ENCODE measurements around the gene FERMT1. TPM values are rescaled to one million over a fixed set of nuclear protein-coding genes. Genes with fewer than 3 reads are reported as not detected.

The FERMT1 gene
- total and polyA plus RNA-seq, 2 of the 4 experiments (the other 2 are of a cell fraction) = 1.8 to 2.3 TPM

DNA sequence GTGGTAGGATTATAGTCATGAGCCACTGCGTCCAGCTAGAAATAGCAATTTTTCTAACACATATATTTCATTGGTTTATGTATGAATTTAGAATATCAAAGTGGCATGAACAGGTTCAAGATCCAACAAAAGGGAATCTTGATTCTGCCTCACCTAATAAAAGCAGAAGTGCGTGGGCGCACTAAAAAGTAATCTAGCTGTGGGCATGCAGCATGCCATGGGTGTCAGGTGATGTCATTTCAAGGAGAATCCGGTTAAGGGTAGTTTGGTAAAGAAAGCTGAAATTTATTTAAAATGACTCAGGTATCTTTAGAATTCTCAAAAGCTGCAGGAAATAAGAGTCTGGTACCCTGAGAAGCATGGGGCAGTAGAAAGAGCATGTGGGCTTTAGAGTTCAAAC, 86.6 kb downstream of the FERMT1 start:
- peaks cover 39% of the 10 kb centered on the region for H3K36me3 ChIP-seq (ENCODE audit: control insufficient read depth, insufficient read depth, low read length)
- no peak overlapping the region for H2BK15ac ChIP-seq (ENCODE audit: low read depth, low read length)
- no peak overlapping the region for H4K5ac ChIP-seq (ENCODE audit: low read depth, low read length)
- ChIA-PET CTCF (no interaction called here), POLR2A (ENCODE audit: unreplicated experiment) (no interaction called here)
- H2AK9ac ChIP-seq (replicated peaks; ENCODE audit: low read depth, low read length, poor library complexity) = no peak overlapping the region
- no peak overlapping the region for H2BK20ac ChIP-seq (ENCODE audit: low read depth, low read length)
- H3K27me3 ChIP-seq (ENCODE audit: control insufficient read depth, insufficient read depth, low read length) = no peaks in the 10 kb centered on the region
- H3K4me2 ChIP-seq (ENCODE audit: low read depth, low read length) = no peak overlapping the region
- no peak overlapping the region for H2AK5ac ChIP-seq (ENCODE audit: low read depth, low read length)
- no peak overlapping the region for H2BK120ac ChIP-seq (ENCODE audit: low read depth, low read length)
- peaks cover 6% of the 10 kb centered on the region for H3K4me1 ChIP-seq (ENCODE audit: control insufficient read depth, insufficient read depth, low read length)
- H3K9me3 ChIP-seq (ENCODE audit: control insufficient read depth, insufficient read depth, low read length) = no peaks in the 10 kb centered on the region
- H4K8ac ChIP-seq (ENCODE audit: low read depth in 2 of 2, low read length in 2 of 2) = no peak overlapping the region
- H2BK5ac ChIP-seq (ENCODE audit: low read depth, low read length, poor library complexity, severe bottlenecking) = no peak overlapping the region
- peaks cover 13% of the 10 kb centered on the region for H3K9me1 ChIP-seq (ENCODE audit: insufficient read depth, low read length)
- H2AFZ ChIP-seq (replicated peaks; ENCODE audit: low read length, poor library complexity) = no peak overlapping the region
- DNase-seq (no peak), ATAC-seq (ENCODE audit: low read depth) (no peak)
- intact Hi-C loops (cut with micrococcal nuclease) = no loop called here
- in situ Hi-C loops (cut with MboI; ENCODE audit: low sequenced_read_pairs) = no loop called here
- H4K20me1 ChIP-seq (ENCODE audit: insufficient read depth, low read length) = peaks cover 7% of the 10 kb centered on the region; the same call in 1 of the 2 replicates
- H3K4ac ChIP-seq (ENCODE audit: low read depth, low read length) = no peak overlapping the region
- no peak overlapping the region for H3K56ac ChIP-seq (ENCODE audit: extremely low read depth, insufficient read depth, low read length)
- dilution Hi-C loops (cut with HindIII; ENCODE audit: low sequenced_read_pairs, unreplicated experiment) = no loop called here
- H4K91ac ChIP-seq (ENCODE audit: insufficient read depth, low read depth, low read length) = no peak overlapping the region
- no peak overlapping the region for H3K18ac ChIP-seq (ENCODE audit: low read depth, low read length)
- H3K4me3 ChIP-seq (ENCODE audit: insufficient read depth, low read depth, low read length) = no peak overlapping the region
- no TSS peak for BruUV-seq (replicated peaks)
- no CpG with 5 or more reads among the region's 4 CpGs for WGBS, 2 experiments (ENCODE audit: extremely low coverage in 2 of 2, insufficient read length in 1 of 2)
- no peak overlapping the region for H3K14ac ChIP-seq (replicated peaks; ENCODE audit: low read depth, low read length)
- no peak overlapping the region for H3K23ac ChIP-seq (ENCODE audit: low read depth, low read length)
- no peak for TF ChIP-seq BHLHE40 (IDR thresholded peaks at IDR 0.05; ENCODE audit: low read depth, low read length)
- H3K79me1 ChIP-seq (ENCODE audit: low read depth in 1 of 2, low read length in 2 of 2) = peaks cover 18 to 27% of the 10 kb centered on the region in 2 experiments
- no peak overlapping the region for H3K9ac ChIP-seq (ENCODE audit: low read depth, low read length)
- no peak overlapping the region for H3K27ac ChIP-seq (ENCODE audit: insufficient read depth, low read length)
